Stimulated activated CD4-positive, alpha-beta T cell treated with anti-CD3 and anti-CD28 coated beads, Interleukin-12 subunit alpha, Interleukin-12 subunit beta, amount 100 ng/mL, for 24 hours (primary cell): ENCODE data around the gene VAMP5.
"Not testable (repeated sequence)": the region's sequence is repeated elsewhere in the genome, so short reads cannot be mapped to it uniquely, and the experiment has no call there.

Source experiments
- DNase-seq, 2 experiments: peaks; one replicate each; pipeline ENCODE4 v3.0.0-alpha.2; 2020; ENCODE audit warnings: low read depth in 2 of 2

Gene VAMP5

DNA sequence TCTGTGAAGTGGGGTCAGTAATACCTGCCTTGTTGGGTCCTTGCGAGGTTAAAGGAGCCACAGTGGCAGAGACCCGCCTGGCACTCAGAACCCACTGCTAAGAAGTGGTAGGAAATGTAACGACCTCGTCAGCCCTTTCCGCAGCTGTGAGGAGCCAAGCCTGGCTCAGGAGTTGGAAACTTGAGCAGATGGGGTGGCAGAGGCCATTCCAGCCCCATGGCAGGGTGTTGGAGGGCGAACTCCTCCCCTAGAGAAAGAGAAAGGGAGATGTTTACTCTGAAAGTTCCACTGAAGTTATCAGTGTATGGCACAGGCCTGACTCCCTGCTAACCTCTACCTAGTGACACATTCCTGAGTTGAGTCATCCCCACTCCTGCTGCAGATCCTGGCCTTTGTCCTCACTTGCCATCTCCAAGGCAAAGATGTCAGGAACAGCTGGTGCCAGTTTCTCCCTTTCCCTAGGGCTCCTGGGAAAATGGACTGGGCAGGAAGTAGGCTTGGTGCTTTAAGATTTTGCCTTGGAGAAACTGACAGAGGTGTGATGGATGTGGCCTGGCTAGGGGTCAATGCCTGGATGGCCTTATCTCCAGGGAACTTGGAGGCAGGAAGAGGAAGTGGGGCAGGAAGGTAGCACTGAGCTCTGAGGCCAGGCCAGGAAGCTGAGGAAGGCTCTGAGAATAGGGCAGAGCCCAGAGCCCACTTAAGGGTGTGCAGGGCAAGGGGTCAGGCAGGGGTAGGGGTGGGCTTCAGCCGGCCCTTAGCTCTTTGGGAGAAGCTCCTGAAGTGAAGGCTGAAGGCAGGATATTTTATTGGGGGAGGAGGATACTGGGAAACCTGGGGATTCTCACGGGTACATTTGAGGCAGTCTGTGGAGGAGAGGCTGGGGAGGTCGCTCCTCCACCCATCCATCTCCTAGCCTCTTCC, 888 bp downstream of the VAMP5 start:
- DNase-seq, result no peak

DNA sequence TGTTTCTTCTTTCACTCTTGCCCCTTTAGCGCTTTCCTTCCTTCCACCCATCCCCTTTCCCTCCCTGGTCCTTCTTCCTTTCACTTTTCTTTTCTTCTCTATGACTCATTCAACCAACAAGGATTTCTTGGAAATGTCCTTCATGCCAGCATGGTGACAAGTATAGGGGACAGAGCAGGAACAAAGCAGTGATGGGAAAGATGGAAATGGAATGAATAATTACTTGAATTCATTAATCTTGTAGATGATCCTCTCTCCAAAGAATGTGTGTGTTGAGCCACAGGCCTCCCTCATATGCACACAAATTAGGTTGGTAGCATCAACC, 1.5 kb downstream of the VAMP5 start:
- no peak for DNase-seq

DNA sequence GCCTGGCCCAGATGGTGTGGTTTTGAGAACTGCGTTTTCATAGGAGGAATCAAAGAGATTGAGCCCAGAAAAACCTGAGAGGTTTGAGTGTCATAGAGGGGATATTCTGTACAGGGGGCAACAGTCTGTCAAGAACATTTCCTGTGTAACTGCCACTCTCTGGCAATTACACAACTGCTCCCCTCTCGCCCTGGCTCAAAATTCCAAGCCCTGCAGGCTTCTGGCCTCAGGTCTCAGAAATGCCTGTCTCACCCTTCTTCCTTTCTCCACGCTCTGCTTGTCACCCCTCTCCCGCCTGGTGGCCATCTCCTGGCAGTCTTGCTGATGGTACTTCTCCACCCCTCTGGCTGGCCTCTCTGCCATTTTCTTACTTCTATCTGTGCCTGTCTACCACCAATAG, 4.0 kb downstream of the VAMP5 start:
- no peak for DNase-seq

DNA sequence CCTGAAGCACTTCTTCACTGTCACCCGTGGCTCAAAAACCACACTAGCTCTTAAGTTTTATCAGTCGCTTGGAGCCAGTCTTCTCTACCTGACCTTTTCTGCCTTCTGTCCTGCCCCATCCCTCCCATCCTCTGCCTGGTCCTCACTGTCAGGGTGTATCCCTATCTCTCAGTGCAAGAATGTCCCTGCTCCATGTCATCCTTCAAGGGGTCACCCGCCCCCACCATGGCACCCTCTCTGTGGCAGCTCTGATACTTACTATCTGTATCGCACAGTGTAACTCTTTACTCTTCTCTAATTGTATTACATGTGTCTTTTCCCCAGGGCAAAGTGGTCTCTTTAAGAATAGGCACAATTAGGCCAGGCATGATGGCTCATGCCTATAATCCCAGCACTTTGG, 4.4 kb downstream of the VAMP5 start:
- DNase-seq, result no peak

DNA sequence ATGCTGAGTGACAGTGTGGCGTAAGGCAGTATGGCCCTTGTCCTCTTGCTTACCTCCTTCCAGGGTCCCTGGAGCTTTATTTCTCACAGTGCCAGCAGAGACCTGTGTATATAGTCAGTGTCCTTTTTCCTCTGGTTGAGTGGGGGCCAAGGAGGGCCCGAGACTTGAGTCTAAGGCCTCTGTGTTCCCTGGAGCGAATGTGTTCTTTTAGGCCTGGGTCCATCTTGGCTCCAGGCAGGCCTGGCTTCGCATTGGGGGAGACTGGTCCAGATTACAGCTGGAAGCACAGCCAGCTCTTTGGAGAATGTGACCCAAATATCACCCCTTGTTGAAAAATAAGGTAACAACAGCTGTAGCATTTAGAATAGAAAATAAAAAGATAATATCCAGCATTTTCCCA, 5.0 kb downstream of the VAMP5 start:
- no peak for DNase-seq

DNA sequence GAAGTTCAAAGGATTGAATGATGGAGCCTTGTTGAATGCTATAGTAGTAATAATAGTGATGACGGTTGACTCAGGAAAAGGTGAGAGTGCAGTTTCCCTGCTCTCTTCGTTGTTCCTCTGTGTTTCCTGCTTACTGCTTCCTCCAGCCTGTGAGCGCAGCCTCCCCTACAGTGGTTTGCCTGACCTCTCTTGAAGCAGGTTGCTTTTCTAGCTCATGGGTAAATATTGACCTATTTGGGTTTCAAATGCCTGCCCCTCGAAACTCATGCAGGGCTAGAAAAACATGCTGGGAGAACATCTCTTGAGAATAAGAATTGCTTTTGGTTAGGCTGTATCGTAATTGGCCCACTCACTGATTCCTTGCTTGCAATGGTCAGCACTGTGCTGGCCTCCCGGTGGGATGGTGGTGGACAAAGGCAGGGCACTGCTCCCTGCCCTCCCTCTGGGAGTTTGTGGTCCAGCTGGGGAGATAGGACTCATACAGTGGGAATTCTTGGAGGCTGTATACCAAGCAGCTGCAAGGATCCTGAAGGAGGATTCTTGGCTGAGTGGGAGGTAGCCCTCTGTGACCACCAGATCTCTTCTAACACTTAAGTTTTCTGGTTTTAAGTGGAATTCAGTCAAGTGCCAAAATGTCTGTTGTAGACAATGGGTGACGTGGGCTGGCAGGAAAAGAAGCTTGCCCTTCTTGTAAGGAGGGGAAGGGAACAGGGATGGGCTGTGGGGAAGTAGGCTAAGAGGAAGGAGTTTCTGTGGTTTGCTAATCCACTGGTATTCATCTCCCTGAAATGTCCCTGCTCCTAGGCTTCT, 6.0 kb downstream of the VAMP5 start:
- DNase-seq, result no peak

DNA sequence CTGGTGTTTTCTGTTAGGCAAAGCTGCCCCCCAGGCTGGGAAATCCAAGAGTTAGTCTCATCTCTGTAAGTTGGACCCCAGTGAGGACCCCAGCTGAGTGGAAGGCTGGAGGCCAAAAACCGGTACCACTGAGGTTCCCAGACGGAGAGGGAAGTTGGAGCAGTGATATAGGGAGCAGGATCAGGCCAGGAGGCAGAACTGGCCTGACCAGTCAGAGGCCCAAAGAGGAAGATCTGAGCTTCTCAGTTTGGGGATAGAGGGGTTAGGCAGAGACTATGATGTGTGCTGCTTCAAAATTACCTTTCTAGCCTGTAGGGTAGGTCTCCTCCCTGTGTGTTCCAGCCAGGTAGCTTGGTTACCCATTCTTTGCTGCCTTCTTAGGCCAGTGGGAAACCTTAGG, 6.7 kb downstream of the VAMP5 start:
- no peak for DNase-seq

DNA sequence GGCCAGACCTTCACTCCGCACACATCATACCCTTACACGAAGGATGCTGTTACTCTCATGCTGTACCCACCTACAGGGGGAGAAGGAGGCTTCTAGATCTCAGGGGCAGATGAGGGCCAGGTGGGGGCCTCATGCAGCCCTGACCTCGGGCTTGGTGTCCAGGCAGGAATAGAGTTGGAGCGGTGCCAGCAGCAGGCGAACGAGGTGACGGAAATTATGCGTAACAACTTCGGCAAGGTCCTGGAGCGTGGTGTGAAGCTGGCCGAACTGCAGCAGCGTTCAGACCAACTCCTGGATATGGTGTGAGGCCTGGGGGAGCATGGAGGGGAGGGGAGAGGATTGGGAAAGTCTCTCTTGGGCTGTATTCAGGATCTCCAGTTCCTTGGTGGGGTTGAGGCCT, 7.3 kb downstream of the VAMP5 start:
- DNase-seq, result no peak

DNA sequence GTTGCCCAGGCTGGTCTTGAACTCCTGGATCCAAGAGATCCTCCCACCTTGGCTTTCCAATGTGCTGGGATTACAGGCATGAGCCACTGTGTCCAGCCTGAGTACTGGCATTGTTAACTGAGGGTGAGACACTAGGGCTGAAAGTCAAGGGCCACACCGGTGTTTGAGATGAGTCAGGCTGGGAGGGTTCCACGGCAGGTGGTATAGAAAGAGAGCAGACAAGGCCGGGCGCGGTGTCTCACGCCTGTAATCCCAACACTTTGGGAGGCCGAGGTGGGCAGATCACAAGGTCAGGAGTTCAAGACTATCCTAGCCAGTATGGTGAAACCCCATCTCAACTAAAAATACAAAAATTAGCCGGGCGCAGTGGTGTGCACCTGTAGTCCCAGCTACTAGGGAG, 8.1 kb downstream of the VAMP5 start:
- not testable (repeated sequence) for DNase-seq

DNA sequence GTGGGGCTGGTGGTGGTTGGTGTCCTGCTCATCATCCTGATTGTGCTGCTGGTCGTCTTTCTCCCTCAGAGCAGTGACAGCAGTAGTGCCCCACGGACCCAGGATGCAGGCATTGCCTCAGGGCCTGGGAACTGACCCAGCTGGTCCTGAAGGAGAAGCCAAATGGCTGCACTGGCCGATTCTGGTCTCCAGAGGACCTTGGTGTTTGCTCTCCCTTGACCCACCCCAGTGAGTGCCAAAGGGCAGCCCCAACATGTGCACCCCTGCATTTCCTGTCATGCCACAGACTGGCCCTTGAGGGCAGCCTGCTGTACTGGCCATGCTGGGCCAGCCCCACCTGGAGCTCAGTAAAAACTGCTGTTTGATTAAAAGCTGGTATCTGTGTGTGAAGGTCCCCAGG, 8.8 kb downstream of the VAMP5 start:
- DNase-seq, result no peak

DNA sequence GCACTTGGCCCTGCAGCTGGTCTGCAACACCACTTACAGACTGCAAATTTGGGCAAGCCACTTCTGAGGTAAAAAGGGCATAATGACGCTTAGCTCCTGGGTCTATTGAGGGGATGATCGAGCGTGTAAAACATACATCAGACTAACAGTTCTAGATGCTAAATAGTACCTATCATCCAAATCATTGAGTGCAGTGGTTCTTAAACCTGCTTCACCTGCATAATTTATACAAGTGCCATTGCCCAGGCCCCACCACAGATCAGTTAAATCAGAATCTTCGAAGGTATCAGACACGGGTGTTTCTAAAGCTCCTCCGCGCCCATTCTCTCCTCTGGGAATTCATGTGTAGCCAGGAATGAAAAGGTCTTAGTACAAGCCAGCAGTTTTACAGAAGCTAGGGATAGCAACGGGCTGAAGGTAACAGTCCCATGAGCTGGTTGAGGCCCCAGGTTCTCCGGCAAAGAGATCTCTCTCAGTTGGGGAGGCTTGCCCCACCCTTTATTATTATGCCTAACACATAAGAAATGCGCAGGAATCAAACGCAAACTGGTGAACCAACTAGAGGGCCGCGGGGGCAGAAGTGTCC, 10.6 kb downstream of the VAMP5 start:
- no peak for DNase-seq

DNA sequence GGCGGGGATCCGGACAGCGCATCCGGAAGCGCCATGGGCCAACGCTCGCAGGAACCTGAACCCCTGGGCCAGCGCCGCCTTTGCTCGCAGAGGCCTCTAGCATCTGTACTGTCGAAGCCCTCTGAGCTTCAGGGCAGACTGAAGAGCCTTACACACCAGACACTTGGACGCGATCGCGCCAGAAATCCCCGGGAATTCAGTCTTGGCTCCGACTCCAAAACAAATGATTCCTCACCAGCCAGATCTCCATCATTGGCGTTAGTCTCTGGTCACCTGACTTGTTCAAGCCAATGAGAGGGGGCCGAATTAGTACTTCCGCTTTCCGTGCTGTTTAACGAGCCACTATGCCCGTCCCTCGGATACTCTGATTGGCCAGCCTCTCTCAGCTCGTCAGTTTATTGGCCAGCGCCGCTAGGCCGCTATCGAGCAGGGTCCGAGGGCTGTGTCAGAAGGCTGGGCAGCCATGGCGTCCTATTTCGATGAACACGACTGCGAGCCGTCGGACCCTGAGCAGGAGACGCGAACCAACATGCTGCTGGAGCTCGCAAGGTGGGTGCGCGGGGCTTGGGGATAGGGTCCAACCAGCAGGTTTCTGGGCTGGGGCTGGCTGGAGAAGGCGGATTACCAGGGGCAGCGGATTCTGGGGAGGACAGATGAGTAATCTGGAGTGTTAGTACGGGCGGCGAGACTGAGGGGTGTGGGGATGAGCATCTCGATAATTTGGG, 11.2 kb downstream of the VAMP5 start, which contains the start of gene RNF181:
RNF181 (plus strand) TSS at position 445 of the 725 bp plus-strand sequence; CDS start at position 464, 19 bp downstream.
- peak; percentile 81 to 85 for DNase-seq

DNA sequence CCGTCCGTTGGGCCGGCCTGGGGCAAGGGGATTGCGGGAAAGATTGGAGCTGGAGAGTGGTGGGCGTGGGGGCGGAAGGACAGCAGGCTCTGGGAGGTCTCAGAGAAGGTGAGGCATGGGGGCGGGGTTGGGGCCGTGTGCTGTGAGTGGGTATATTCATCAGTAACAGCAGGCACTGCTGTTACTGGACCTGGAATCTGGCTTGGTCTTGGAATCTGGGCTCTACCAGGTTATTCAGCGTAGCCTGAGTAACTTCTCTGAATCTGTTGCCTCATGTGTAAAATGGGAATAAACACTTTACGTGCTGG, 11.7 kb downstream of the VAMP5 start:
- DNase-seq, result no peak

DNA sequence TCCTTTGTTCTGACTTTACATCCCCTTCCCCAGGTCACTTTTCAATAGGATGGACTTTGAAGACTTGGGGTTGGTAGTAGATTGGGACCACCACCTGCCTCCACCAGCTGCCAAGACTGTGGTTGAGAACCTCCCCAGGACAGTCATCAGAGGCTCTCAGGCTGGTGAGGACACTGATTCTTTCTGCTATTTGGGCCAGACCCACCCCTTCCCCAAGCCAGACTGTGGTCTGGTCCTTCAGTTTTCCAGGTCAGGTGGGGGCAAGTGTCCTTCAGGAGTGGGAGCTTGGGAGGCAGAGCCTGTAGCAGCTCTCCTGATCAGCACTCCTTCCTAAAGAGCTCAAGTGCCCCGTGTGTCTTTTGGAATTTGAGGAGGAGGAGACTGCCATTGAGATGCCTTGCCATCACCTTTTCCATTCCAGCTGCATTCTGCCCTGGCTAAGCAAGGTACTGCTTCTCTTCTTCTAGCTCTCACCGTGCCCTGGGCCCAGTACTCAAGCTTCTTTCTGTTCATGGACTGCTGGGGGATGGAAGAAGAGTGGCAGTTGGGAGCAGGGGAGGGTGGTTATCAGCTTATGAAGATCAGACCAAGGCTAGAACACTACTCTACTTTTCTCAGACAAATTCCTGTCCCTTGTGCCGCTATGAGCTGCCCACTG, 12.4 kb downstream of the VAMP5 start:
- DNase-seq, result no peak

DNA sequence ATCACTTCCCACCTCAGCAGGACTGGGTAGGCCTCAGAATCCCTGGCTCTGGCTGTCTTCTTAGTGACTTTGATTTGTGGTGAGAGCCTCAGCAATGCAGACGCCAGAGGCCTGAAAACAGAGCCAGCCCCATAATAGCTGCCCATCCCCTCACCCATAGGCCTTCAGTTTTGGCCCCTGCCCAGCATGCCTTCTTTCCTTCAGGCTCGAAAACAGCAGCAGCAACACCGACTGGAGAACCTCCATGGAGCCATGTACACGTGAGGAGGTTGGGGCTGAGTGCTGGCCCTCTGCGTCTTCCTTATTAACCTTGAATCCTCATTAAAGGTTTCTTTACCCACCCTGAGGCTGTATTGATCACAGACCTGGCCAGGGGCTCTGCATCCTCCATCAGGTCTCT, 13.0 kb downstream of the VAMP5 start:
- DNase-seq, result no peak

DNA sequence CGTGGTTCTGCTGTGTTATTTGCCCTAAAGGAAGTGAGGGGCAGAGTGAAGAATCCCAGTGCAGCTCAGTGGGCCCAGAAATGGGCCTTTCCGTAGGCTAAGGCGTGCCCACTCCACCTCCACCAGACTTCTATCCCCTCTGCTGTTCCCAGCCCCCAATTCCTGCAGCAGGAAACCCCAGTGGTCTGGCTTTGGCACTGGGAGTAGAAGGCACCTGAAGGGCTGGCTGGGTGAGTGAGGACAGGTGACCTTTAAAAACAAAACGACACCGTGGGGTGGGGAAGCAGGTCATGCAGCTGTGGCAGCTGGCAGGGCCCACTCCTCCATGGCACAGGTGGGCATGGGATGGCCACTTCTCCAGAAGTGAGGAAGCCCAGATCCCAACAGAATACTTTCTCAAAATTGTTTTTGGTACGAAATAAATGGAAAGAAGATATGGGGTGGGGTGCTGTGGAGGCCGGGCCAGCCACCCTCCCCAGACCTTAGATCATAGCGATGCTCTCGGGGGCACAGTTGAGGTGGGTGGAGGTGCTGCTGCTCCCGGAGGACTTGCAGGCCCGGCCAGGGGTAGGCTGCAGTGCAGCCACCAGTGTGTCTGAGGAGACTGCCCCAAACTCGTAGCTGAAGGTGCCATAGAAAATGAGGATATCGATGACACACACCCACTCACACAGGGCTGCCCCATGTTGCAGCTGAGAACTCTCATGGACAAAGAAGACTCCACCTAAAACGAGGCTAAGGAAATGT, 14.5 kb downstream of the VAMP5 start:
- DNase-seq, result no peak

DNA sequence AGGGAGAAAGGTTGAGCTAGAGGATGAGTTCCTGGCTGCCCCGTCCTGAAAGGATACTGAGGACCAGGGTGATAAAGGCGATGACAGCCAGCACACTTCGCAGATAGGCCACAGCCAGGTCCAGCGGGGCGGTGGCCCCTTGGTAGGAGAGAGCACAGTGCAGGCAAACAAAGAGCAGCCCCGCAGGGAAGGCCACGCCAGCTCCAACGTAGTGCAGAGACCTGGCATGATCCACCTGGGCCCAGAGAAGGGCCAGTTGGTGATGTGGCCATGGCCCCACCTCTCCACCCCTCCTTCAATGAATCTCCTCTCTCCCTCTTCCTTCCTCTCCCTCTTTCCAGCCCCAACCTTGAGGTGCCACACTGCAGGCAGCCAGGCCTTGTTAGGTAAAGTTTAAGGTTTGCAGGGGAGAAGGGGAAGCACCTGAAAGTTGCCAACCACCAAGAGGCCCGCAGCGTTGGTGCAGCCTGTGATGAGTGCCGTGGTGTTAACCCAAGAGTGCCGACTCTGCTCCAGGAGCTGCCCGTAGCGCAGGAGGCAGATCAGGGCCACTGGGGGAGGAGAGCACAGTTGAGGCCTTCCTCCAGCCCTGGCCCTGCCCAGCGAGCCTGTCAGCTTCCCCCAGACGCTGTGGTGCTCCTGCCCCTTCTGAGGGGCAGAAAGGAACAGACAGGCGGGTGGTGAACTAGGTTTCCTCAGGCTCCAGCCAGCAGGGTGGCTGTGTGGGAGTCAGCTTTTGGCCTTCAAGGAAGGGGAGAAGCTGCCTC, 15.4 kb downstream of the VAMP5 start:
- DNase-seq, result no peak

DNA sequence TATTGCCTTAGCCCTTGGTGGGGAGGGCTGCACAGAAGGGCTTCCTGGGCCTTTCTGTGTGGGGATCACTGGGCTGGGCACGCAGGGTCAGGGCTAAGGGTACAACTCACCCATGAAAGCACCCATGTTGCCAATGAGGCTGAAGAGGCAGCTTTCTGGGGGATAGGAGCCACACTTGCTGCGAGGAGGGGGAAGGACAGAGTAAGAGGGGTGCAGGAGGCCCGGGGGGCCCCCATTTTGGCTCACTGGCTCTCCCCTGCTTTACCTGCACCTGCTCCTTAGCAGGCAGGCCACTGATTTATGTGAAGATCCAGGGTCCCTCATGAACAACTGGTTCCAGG, 16.0 kb downstream of the VAMP5 start:
- DNase-seq, result no peak

DNA sequence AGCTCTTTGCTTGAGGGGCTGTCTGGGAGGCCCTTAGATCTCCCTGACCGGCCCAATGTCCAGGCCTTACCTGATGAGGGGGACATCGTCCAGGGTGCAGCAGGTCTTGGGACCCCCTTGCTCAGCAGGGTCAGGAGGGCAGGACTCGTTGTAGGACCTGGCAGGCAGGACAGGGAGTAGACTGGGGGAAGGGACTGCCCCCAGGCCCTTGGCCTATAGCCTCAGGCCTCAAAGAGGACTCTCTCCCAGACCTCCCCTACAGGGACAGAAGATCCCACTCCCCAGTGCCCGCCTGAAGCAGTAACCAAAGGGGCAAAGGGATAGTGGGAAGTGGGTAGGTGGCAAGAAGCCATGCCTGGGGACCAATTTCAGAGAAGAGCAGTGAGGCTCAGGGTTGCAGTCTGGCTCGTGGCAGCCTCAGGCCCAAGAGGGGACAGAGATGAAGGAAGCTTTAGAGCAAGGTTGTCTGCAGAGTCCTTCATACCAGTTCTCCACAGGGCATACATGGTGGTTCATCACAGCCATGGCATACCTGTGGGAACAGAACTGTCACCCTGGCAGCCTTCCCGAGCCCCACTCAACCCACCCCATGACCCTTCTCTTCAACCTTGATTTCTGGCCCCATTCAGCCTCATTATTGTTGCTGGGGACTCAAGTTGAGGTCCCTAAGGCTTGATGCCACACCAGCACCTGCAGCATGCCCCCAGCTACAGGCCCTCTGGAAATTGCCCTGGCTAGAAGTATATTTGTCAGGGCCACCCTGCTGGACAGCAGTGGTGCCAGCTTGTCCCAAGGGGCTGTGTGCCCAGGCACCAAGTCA, 16.9 kb downstream of the VAMP5 start:
- DNase-seq, result no peak
